ENCODE results near the gene NOL9.

The NOL9 gene

GRCh38 chr1:6519935-6520671 lies 34.2 kb downstream of the NOL9 start:
- no peak for DNase-seq

GRCh38 chr1:6519491-6519934 lies 34.8 kb downstream of the NOL9 start:
- no peak for DNase-seq

GRCh38 chr1:6517435-6517851 lies 36.9 kb downstream of the NOL9 start:
- DNase-seq = no peak

- no peak for DNase-seq
These were observed 38.5 kb downstream of the NOL9 start for GRCh38 chr1:6515771-6516170.

- DNase-seq = no peak
These were observed 41.0 kb downstream of the NOL9 start for GRCh38 chr1:6513320-6513801.

GRCh38 chr1:6512908-6513280 lies 41.4 kb downstream of the NOL9 start:
- no peak for DNase-seq

GRCh38 chr1:6512245-6512907 lies 41.9 kb downstream of the NOL9 start:
- DNase-seq = no peak

GRCh38 chr1:6511561-6512244 lies 42.6 kb downstream of the NOL9 start:
- DNase-seq = no peak

- no peak for DNase-seq
These were observed 43.3 kb downstream of the NOL9 start for GRCh38 chr1:6511056-6511455.

- DNase-seq = no peak
These were observed 43.8 kb downstream of the NOL9 start for GRCh38 chr1:6510493-6510892.

GRCh38 chr1:6509919-6510291 lies 44.4 kb downstream of the NOL9 start:
- DNase-seq = peak; percentile 80 to 90 (median 88)

- DNase-seq = peak; percentile 30 to 69 (median 62)
These were observed 44.9 kb downstream of the NOL9 start for GRCh38 chr1:6509220-6509918.

- DNase-seq = no peak
These were observed 45.5 kb downstream of the NOL9 start for GRCh38 chr1:6508816-6509189.

GRCh38 chr1:6508154-6508815 lies 46.0 kb downstream of the NOL9 start:
- no peak for DNase-seq

GRCh38 chr1:6507461-6507911 lies 46.8 kb downstream of the NOL9 start:
- no peak for DNase-seq

GRCh38 chr1:6507037-6507428 lies 47.3 kb downstream of the NOL9 start:
- peak; percentile 76 to 88 (median 86) for DNase-seq

GRCh38 chr1:6506210-6507036 lies 47.9 kb downstream of the NOL9 start:
- no peak for DNase-seq

GRCh38 chr1:6505367-6506209 lies 48.7 kb downstream of the NOL9 start:
- no peak for DNase-seq

GRCh38 chr1:6504887-6505286 lies 49.4 kb downstream of the NOL9 start:
- DNase-seq = no peak

- no peak for DNase-seq
These were observed 50.3 kb downstream of the NOL9 start for GRCh38 chr1:6503884-6504602.
